Left lung (tissue), 10 donors: Measurements from ENCODE around the gene FOXF2. TPM values are rescaled to one million over a fixed set of nuclear protein-coding genes. Genes with fewer than 3 reads are reported as not detected.

Experiments used
- ATAC-seq: fragments of 200-7000 bp; cut with Tn5 transposase; one replicate; pipeline ENCODE4 v1.9.1; 2020; ENCODE audit warnings: moderate library complexity
- DNase-seq, 4 donors: peaks; one replicate each; pipeline ENCODE4 v3.0.0-alpha.2; 2013 to 2020
- H3K27ac ChIP-seq, 2 donors: fragments of 200-600 bp; sonication (generic) in 1 of 2; one replicate each; pipeline versions ENCODE4 v1.5.0 to v1.8.0; 2020 to 2021
- H3K27me3 ChIP-seq, 2 donors: fragments of 200-600 bp; sonication (generic) in 1 of 2; one replicate each; pipeline versions ENCODE4 v1.5.0 to v1.8.0; 2020 to 2021
- H3K36me3 ChIP-seq, 2 donors: fragments of 200-600 bp; sonication (generic) in 1 of 2; one replicate each; pipeline versions ENCODE4 v1.5.0 to v1.8.0; 2020 to 2021
- H3K4me1 ChIP-seq, 2 donors: fragments of 200-600 bp; one replicate each; pipeline ENCODE4 v1.8.0; 2021
- H3K4me3 ChIP-seq, 2 donors: fragments of 200-600 bp; sonication (generic) in 1 of 2; one replicate each; pipeline versions ENCODE4 v1.5.0 to v1.8.0; 2020 to 2021; ENCODE audit warnings: mild to moderate bottlenecking in 1 of 2
- H3K9me3 ChIP-seq, 2 donors: fragments of 200-600 bp; sonication (generic) in 1 of 2; one replicate each; pipeline versions ENCODE4 v1.5.0 to v1.8.0; 2020 to 2021
- intact Hi-C, 2 donors: fragments of 100-400 bp; cut with DNase I; formaldehyde crosslinking; loops; one replicate each; pipeline versions ENCODE4 v1.11.2 to v1.14.2; 2022
- polyA plus RNA-seq, 6 donors: library from polyadenylated mRNA; unstranded; fragments of 120-200 nt; gene quantifications; one replicate each; pipeline ENCODE4 v1.2.1, GENCODE V29; 2013; ENCODE audit not compliant: insufficient read length in 6 of 6
- total RNA-seq, 2 donors: library from RNA; stranded (reverse); fragmentation: NEBNext Ultra II Directional; extraction: Animal tissue kit (Norgen Biotek cat#: 25700); gene quantifications; one replicate each; pipeline ENCODE4 v1.2.1, GENCODE V29; 2021
- TF ChIP-seq, protein P1 (sequence below), 2 donors: fragments of 200-600 bp; sonication (generic) in 1 of 2; IDR thresholded peaks; one replicate each; pipeline versions ENCODE4 v1.5.0 to v1.8.0; 2021; ENCODE audit warnings: antibody characterized with exemption in 2 of 2
- donor health status: DM: no; HTN: yes; CAD: no.
- donor health status: DM: no; HTN: no; CAD: no.

FOXF2 gene
- total and polyA plus RNA-seq, 8 donors = 12.6 to 69.7 (median 56.3) TPM

DNA sequence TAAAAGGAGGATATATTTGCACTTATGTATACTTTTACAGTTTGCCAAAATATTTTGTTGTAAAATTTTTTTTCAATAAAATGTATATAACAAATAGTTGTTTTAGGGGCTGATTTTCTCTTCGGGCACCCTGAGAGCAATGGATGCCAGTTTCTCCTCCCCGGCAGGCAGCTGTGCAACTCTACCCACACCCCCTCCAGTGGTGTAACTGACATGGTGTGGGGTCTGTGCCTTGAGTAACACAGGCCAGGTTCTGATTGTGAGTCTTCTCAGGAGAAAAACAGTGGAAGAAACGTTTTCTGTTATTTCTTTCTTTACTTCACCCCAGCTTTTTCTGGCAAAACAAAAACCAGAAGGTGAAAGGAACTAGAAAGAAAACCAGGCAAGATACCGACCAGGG is 6.1 kb downstream of the FOXF2 start:
- no peak for ATAC-seq
- Histone ChIP-seq H3K4me1 (peaks cover 5 to 16% of the 10 kb centered on the region in 2 donors), H3K9me3 (no peaks in the 10 kb centered on the region), H3K27me3 (peaks cover 65 to 99% of the 10 kb centered on the region in 2 donors), H3K36me3 (no peaks in the 10 kb centered on the region), H3K27ac (no peak overlapping the region), H3K4me3 (no peak overlapping the region)
- no peak for DNase-seq
- intact Hi-C loops = no loop called here
- TF ChIP-seq, protein P1, sequence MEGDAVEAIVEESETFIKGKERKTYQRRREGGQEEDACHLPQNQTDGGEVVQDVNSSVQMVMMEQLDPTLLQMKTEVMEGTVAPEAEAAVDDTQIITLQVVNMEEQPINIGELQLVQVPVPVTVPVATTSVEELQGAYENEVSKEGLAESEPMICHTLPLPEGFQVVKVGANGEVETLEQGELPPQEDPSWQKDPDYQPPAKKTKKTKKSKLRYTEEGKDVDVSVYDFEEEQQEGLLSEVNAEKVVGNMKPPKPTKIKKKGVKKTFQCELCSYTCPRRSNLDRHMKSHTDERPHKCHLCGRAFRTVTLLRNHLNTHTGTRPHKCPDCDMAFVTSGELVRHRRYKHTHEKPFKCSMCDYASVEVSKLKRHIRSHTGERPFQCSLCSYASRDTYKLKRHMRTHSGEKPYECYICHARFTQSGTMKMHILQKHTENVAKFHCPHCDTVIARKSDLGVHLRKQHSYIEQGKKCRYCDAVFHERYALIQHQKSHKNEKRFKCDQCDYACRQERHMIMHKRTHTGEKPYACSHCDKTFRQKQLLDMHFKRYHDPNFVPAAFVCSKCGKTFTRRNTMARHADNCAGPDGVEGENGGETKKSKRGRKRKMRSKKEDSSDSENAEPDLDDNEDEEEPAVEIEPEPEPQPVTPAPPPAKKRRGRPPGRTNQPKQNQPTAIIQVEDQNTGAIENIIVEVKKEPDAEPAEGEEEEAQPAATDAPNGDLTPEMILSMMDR (IDR thresholded peaks at IDR 0.05) = no peak

DNA sequence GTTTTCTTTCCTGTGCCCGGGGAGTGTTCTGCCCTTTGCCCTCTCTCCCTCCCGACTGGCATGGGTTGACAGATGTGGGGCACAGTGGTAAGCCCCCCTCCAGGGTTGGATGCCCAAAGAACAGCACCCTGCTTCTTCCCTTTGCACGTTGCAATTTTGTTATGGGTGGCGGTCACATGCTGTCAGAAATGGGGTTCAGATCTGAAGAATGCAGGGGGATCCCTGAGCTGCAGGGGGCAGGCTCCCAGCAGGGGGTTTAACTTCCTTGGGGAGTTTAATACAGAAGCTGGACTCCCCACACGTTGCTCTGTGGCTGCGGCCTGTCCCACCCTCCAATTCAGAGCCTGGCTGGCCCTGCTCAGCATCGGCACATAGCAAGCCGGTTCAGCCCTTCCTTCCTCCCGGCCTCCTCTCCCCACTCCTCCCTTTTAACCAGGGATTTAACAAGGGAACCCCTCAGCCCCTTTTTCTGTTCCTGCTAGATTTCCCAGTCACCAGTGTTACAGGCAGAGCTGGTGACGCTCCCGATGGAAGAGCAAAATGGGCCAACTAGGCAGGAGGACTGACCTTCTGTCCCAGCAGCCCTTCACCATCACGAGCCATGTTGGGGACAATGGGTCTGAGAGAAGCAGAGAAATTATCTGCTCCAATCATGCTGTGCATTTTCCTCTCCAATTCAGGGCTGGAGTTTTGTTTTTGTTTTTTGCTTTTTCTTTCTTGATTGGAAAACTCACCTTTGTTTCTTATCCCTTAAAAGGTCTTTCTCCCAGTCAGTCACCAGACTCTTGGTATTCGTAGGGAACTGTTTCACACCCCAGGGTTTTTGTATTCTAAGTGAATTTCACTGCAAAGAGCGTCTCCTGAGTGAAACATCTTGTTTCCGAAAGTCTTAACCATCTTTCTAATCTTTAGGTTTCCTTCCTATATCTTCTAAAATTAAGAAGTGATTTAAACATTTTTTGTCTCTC is 6.8 kb downstream of the FOXF2 start:
- TF ChIP-seq, protein P1 (IDR thresholded peaks at IDR 0.05) = no peak
- H3K36me3 ChIP-seq = no peaks in the 10 kb centered on the region
- ATAC-seq (no peak), DNase-seq (no peak)
- peak overlapping the region in 1 of 2 donors; percentile 33 for H3K27ac ChIP-seq
- H3K9me3 ChIP-seq = no peaks in the 10 kb centered on the region
- peaks cover 5 to 12% of the 10 kb centered on the region in 2 donors for H3K4me1 ChIP-seq
- intact Hi-C loops = no loop called here
- H3K4me3 ChIP-seq = no peak overlapping the region
- H3K27me3 ChIP-seq = peaks cover 59 to 99% of the 10 kb centered on the region in 2 donors

GRCh38 chr6:1396952-1397868 is 7.8 kb downstream of the FOXF2 start:
- H3K9me3 ChIP-seq = no peaks in the 10 kb centered on the region
- H3K4me1 ChIP-seq = peaks cover 5 to 12% of the 10 kb centered on the region in 2 donors
- peak overlapping the region in 1 of 2 donors; percentile 33 for H3K27ac ChIP-seq
- TF ChIP-seq, protein P1 (IDR thresholded peaks at IDR 0.05) = peak; percentile 91 to 96
- peak; percentile 83 for ATAC-seq
- intact Hi-C loops = no loop called here
- no peak overlapping the region for H3K4me3 ChIP-seq
- no peaks in the 10 kb centered on the region for H3K36me3 ChIP-seq
- peak in 2 of 4 donors; percentile 86 to 95 for DNase-seq
- peaks cover 50 to 99% of the 10 kb centered on the region in 2 donors for H3K27me3 ChIP-seq

DNA sequence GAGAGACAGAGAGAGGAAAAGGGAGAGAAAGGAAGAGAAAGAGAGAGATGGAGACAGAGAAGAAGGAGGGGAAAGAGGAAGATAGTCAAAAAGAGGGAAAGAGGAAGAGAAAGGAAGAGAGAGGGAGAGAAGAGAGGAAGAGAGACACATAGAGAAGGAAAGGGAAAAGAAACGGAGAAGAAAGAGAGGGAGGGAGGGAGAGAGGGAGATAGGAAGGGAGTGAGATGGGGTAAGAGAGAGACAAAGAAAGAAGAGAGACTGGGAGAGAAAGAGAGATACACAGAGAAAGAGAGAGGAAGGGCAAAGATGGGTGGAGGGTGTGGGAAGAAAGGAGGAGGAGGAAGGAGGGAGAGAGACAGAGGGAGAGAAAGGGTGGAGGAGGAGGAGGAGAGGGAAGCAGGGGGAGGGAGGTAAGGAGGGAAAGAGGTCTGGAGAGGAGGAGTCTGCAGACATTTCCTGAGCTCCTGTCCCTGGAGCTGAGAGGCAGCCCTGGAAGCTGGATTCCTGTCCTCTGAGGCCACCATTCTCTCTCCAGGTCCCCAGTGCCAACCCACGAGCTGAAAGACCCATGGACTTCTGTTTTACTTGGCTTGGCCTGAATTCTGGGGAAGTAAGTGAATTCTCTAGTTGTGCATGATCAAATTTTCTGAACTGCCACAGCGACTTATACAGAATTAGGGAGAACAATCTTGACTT is 9.9 kb downstream of the FOXF2 start:
- Histone ChIP-seq H3K27ac (no peak overlapping the region), H3K27me3 (peaks cover 32 to 82% of the 10 kb centered on the region in 2 donors), H3K9me3 (no peaks in the 10 kb centered on the region), H3K4me1 (no peaks in the 10 kb centered on the region), H3K36me3 (no peaks in the 10 kb centered on the region), H3K4me3 (no peak overlapping the region)
- TF ChIP-seq, protein P1 (IDR thresholded peaks at IDR 0.05) = no peak
- DNase-seq = no peak
- intact Hi-C loops = no loop called here
- ATAC-seq = no peak
